Activated CD8-positive, alpha-beta memory T cell treated with anti-CD3 and anti-CD28 coated beads for 36 hours (primary cell): ENCODE measurements around the gene SSR2. TPM values are rescaled to one million over a fixed set of nuclear protein-coding genes. Genes with fewer than 3 reads are reported as not detected.

Experiments used
- CTCF ChIA-PET: fragments of 350-600 bp; sonication (Branson Sonifier 250); formaldehyde crosslinking; loops from one replicate; lab custom pipeline; 2021; ENCODE audit warnings: antibody characterized with exemption; lab: Charles Lee
- POLR2A ChIA-PET: fragments of 350-600 bp; sonication (Branson Sonifier 250); formaldehyde crosslinking; loops from one replicate; lab custom pipeline; 2021; ENCODE audit warnings: antibody characterized with exemption; lab: Charles Lee
- total RNA-seq, 2 experiments: library from RNA; stranded (reverse); gene quantifications; one replicate each; pipeline ENCODE4 v1.2.3, GENCODE V29; 2021

Gene SSR2
- 100 to 1,000 TPM; 170 to 177 TPM for total RNA-seq

DNA sequence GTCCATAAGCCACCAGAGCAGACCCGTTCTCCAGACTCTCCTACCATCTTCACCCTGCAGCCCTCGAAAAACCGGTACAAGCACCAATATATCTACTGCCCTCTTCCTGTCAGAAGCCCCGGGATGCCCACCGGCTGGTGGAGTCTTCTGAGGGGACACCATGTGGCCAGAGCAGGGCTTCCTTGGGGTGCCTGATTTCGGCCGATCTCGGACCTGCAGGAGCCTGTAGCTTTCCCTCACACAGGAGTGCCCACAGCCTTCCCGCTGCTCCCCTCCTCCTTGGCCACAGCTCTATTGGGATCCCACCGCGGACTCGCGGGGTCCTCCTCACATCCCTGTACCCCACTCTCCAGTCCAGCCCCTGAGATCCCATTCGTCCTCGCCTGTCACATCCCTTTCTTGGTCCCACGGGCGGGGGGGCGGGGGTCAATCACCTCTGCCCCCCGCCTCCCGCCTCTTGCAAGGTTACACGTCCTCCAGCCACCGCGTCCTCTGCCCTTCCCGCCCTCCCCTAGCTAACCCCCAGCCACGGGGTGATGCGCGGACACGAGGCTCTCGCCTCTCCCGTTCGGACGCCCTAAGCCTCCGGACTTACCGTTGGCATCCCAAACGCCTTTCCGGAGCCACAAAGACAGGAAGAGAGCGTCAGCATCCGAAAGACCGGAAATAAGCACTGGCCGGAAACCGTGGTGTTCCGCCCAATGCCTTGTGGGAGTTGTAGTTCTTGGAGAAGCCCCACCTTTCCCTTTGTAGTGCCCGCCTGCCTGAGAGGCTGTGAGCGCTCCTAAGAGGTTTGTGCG is at the start of gene SSR2:
TSS of gene SSR2 (minus strand) at position 659 of the 800 bp plus-strand sequence. CDS start 784 bp downstream, outside the sequence.
- CTCF ChIA-PET: interaction anchor here (0.9 to 1.3 kb wide), 3 partner anchors 31 to 161 kb away, joined by 3 to 4 read pairs (median 4); no protein-coding TSS in a partner anchor
- POLR2A ChIA-PET: interaction anchor here (1.3 to 1.4 kb wide), 2 partner anchors 12 to 34 kb away, joined by 3 to 4 read pairs; partner anchors contain the start of gene LAMTOR2

DNA sequence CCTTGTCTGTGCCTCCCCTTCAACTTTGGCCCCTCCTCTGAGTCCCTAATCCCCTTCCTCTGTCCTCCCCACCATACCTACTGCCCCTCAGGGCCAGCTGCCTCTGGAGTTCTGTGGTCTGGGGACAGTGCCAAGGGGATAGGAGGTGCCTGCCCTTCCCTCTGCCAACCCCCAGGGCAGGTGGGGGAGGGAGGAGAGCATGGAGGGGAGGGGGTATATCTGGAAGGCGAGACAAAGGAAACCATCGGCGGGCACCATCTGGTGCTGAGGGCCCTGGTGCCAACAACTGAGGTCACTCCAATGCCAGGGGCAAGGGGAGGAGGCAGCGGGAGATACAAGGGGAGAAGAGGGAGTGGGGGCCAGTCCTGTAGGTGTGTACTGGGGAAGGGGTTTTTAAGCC is 49.8 kb upstream of the SSR2 start:
- POLR2A ChIA-PET: no interaction called here
- CTCF ChIA-PET: no interaction called here

DNA sequence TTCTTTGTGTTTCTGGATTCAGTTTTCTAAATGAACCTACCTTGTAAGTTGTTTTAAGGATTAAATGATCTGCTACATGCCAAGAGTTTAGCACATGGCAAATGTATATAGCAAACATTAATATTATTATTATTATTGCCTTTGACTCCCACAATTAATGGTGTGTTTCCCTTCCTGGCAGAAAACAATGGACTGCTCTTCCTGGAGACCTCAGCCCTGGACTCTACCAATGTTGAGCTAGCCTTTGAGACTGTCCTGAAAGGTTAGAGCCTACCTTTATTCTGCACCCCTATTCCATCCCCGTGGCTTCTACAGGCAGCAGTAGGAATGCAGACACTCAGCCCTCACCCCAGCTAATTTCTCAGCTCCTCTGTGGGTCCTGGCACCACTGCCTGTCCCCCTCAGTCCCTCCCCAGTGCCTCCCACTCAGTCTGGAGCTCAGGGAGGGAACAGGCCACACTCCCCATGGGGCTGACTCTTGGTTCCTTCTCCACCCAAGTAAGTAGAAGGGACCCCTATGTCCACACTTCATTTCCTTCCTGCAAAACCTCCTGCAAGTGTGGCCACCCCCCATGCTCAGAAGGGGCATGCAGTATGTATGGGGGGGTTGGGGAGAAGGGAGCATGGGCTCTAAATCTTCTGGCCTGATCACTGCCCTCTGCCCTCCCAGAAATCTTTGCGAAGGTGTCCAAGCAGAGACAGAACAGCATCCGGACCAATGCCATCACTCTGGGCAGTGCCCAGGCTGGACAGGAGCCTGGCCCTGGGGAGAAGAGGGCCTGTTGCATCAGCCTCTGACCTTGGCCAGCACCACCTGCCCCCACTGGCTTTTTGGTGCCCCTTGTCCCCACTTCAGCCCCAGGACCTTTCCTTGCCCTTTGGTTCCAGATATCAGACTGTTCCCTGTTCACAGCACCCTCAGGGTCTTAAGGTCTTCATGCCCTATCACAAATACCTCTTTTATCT is 49.0 kb upstream of the SSR2 start:
- ChIA-PET POLR2A (no interaction called here), CTCF (no interaction called here)

DNA sequence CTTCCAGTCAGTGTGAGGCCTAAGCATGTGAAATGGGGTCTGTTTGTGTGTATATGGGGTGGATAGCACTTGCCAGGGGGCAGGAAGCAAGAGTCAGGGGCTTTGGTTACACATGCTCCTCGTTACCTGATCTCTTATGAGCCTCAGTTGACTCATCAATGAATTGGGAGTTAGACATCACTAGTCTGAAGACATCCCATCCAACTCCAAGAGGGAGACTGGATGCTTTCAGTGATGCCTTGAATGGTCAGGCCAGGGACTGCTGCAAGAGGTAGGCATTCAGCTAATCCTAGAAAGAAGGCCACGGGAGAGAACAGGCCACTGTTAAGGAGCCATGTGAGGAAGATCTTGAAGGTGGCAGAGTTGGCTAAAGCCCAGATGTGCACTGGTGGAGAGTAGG is 46.5 kb upstream of the SSR2 start:
- ChIA-PET CTCF (interaction anchor here (0.7 to 1.7 kb wide), 7 partner anchors 14 to 127 kb away, joined by 3 to 11 read pairs (median 3); partner anchors contain the start of gene ARHGEF2), POLR2A (no interaction called here)

DNA sequence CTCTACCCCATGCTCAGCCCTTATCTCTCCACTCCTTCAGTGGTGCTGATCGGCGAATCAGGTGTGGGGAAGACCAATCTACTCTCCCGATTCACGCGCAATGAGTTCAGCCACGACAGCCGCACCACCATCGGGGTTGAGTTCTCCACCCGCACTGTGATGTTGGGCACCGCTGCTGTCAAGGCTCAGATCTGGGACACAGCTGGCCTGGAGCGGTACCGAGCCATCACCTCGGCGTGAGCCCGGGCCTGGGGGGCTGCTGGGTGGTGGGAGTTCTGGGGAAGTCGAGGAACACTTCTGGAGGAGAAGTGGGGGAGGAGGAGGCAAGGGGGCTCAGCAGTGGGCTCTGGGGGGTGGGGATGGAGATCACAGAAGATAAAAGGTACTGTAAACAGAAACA is 45.1 kb upstream of the SSR2 start:
- POLR2A ChIA-PET: no interaction called here

DNA sequence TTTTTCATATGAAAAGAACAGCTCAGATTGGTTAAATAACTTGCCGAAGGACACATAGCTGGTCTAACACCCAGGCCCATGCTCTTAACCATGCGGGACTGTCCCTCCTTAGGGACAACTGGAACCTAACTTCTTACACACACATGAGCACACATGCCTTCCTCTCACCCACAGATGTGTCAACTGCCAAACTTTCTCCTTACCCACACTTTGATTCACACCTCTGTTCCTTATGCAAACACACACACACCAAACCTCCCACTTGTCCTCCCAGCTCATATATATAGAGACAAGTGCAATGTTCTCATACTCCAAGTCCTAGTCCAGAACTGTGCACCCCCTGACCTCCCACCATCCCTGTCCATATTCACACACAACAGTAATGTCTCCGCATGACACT is 44.5 kb upstream of the SSR2 start:
- CTCF ChIA-PET: interaction anchor here (1.1 to 2.6 kb wide), 4 partner anchors 26 to 132 kb away, joined by 3 to 7 read pairs (median 4); no protein-coding TSS in a partner anchor
- POLR2A ChIA-PET: interaction anchor here (0.7 kb wide), 1 partner anchor 160 kb away, joined by 3 read pairs; no protein-coding TSS in a partner anchor

More for the DNA sequence above, 45.1 kb upstream of the SSR2 start:
- CTCF ChIA-PET: interaction anchor here (0.8 to 2.6 kb wide), 13 partner anchors 9 to 1164 kb away, joined by 3 to 11 read pairs (median 4); partner anchors contain the start of gene ARHGEF2

DNA sequence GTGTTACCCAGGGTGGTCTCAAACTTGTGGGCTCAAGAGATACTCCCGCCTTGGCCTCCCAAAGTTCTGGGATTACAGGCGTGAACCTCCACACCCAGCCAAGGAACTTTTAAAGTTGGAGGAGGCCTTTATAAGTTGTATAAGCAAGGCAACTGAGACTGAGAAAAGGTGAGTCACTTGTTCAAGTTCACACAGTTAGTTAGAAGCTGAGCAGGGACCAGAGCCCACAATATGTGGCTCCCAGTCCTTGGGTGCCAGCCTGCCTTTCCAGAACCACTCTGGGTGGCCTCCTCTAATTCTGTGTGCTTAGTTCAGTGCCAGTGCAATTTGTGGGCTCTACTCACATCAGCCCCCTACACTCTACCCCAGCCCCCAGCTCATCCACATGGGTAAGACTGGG is 43.9 kb upstream of the SSR2 start:
- ChIA-PET POLR2A (interaction anchor here (0.7 kb wide), 1 partner anchor 160 kb away, joined by 3 read pairs; no protein-coding TSS in a partner anchor), CTCF (interaction anchor here (1.4 to 2.6 kb wide), 2 partner anchors 27 to 66 kb away, joined by 3 to 7 read pairs; no protein-coding TSS in a partner anchor)

DNA sequence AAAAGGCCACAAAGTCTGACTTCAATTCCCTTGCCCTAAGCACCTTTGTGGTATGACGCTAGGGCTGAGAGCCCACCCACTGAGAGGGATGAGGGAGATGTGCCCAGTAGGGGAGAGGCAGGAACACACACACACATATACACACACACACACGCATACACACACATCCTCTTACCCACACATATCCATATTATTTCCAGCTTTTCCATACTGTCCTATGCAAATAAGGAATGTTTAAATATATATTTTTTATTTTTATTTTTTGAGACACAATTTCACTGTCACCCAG is 43.2 kb upstream of the SSR2 start:
- ChIA-PET CTCF (interaction anchor here (1.3 kb wide), 1 partner anchor 38 kb away, joined by 5 read pairs; no protein-coding TSS in a partner anchor), POLR2A (interaction anchor here (0.6 kb wide), 2 partner anchors 17 to 33 kb away, joined by 3 read pairs; no protein-coding TSS in a partner anchor)

DNA sequence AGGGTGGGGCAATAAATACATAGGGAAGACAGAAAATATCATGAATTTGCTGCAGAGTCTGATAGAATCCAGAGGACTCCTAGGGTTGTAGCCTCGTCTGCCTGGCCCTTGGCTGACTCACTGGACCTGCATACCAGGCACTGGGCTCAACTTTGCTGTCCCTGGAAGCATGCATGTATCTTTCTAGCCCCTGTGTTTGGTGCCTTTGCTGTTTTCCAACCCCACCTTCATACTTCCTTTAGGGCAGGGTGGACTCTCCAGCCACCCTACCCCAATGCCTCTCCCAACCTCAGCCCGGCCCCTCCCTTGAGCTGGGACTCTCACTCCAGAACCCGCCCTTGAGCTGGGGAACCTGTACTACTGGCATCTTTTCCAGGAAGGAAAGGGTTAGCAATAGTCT is 41.4 kb upstream of the SSR2 start:
- CTCF ChIA-PET: no interaction called here
- POLR2A ChIA-PET: interaction anchor here (0.7 kb wide), 2 partner anchors 37 to 121 kb away, joined by 4 to 16 read pairs; partner anchors contain the start of gene RXFP4

DNA sequence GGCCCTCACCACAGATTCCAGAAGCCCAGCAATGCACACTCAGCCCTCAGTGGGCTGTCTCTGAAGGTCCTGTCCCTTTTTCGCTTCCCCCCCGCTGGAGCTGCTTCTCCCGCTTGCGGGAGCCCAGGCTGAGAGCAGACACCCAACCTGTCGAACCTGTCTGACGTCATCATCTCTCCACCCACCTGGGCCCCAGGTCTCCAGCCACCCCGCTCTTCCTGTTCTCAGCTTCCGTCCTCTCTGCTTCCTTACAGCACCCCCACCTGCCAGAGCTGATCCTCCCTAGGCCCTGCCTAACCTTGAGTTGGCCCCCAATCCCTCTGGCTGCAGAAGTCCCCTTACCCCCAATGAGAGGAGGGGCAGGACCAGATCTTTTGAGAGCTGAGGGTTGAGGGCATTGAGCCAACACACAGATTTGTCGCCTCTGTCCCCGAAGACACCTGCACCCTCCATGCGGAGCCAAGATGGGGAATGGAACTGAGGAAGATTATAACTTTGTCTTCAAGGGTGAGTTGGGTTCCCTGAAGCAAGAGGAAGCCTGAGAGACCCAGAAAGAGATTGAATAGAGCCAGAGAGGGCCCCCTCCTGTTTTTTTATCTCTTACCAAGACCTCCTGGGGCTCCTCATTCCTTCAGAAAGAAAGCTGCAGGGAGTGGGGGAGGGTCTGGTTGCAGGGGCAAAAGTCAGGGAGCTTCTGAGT is 40.3 kb upstream of the SSR2 start, which contains the start of gene RAB25:
TSS of gene RAB25 (plus strand) at position 224 of the 700 bp plus-strand sequence. CDS start at position 465, 241 bp downstream.
- ChIA-PET POLR2A (interaction anchor here (0.5 kb wide), 1 partner anchor 166 kb away, joined by 3 read pairs; no protein-coding TSS in a partner anchor), CTCF (interaction anchor here (0.7 kb wide), 1 partner anchor 11 kb away, joined by 4 read pairs; no protein-coding TSS in a partner anchor)

DNA sequence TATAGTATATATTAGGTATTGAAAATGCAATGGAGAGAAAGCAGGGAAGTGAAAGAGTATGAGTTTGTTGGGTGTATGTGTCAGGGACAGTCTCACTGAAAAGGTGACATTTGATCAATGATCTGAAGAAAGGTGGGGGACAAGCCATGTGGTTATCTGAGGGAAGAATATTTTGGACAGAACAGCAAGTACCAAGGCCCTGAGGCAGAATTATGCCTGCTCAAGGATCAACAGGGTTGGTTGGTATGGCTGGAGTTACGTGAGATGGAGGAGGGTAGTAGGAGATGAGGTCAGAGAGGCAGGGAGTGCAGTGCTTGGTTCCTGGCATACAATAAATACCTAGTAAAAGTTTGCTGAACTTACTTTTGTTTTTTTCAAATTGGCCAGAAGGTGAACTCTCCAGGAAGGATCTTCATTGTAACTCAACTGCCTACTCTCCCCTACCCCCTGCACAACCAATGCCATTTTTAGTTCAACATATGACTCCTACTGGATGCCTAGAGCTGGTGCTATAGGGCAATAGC is 35.6 kb upstream of the SSR2 start:
- ChIA-PET CTCF (no interaction called here), POLR2A (no interaction called here)

DNA sequence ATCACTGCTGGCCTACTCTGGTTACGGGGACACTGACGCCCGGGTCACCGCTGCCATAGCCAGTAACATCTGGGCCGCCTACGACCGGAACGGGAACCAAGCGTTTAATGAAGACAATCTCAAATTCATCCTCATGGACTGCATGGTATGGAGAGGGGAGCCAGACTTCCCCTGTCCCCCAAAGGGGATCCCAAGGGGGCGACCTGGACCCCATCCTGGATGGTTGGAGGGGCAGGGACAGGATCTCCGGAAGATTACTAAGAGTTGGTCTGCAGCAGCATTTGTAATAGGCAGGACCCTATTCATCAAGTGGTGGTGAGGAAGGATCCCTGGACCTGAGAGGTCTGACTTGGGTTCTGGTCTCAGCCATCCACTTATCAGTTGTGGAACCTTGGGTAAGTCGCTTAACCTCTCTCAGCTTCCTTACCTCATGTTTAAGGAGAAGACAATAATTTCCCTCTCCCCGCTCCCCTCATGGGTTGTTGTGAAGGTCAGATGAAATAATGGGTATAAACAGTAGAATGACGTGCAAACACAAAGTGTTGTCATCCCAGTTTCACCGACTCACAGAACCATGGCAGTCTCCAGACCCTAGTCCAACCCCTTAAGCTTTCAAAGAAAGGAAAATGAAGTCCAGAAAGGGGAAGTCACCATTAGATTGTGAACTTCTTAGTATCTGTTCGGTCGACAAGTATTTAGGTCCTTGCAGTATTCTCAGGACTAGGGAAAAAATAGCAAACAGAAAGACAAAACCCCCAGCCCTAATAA is 34.7 kb upstream of the SSR2 start:
- ChIA-PET CTCF (interaction anchor here (0.6 kb wide), 1 partner anchor 72 kb away, joined by 3 read pairs; no protein-coding TSS in a partner anchor), POLR2A (no interaction called here)

DNA sequence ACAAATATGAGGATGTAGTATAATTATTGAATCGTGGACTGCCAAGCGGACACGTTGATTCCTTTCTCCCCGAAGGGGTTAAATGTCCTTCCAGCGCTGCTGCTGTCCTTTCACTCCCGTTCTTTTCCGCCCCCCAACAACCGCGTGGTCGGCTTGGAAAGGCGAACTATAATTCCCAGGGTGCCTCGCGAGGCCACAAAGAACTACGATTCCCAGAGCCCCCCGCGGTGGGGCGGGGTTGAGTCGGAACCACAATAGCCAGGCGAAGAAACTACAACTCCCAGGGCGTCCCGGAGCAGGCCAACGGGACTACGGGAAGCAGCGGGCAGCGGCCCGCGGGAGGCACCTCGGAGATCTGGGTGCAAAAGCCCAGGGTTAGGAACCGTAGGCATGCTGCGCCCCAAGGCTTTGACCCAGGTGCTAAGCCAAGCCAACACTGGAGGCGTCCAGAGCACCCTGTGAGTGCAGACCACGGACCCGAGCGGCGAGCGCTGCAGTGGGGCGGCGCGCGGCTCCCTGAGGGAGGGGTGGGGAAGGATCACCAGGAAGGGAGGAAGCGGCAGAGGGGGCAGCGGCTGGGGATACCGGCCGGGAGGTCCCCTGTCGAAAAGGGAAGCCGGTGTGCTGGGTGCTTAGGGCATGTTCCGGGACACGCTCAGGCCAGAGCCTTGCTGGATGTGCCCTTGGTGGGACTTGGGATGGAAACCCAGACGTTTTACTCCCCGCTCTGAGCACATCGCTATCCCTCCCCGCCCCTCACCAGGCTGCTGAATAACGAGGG is 33.9 kb upstream of the SSR2 start, which contains the start of gene LAMTOR2:
TSS of gene LAMTOR2 (plus strand) at position 283 of the 781 bp plus-strand sequence. CDS start at position 391, 108 bp downstream.
- CTCF ChIA-PET: interaction anchor here (0.6 kb wide), 1 partner anchor 72 kb away, joined by 3 read pairs; no protein-coding TSS in a partner anchor
- POLR2A ChIA-PET: interaction anchor here (0.8 kb wide), 1 partner anchor 34 kb away, joined by 3 read pairs; the partner anchor contains the start of gene SSR2

DNA sequence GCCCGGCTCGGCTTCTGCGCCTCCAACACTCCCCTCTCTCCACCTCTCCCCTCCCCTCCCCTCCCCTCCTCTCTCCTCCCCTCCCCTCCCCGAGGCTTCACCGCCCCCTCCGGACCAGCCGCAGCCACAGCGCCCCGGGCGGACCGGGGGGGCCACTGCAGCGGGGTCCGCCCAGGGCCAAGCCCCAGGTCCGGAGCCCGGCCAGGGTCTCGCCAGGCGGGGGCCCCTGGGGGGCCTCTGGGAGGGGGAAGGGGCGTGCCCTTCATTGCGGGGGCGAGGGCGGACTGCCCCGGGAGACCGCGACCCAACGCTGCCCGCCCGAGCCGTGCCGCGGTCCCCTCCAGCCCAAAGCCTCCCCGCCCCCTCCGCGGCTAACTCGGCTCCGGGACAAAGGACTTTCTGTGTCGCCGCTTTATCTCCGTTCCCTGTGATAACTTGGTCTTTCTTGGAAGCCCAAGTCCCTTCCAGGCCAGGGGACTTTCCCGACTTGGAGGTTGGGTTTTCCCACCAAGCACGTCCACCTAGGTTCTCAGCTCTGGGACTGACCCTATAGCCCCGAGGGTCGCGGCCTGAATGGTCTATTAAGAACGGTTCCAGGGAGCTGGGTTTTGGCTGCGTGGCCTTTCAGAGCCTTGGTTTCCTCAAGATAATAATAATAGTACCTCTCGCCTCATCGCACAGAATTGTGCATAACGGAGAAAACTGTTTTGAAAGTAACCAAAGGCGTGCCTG is 33.2 kb upstream of the SSR2 start, which contains the start of gene UBQLN4:
TSS of gene UBQLN4 (minus strand) at position 31 of the 732 bp plus-strand sequence. CDS start 97 bp downstream, outside the sequence.
- ChIA-PET CTCF (interaction anchor here (0.9 to 1.4 kb wide), 3 partner anchors 20 to 122 kb away, joined by 3 to 6 read pairs (median 4); partner anchors contain the start of gene ARHGEF2), POLR2A (interaction anchor here (0.8 to 1.0 kb wide), 2 partner anchors 33 to 39 kb away, joined by 3 to 4 read pairs; partner anchors contain the start of gene SSR2)
